Hematopoietic multipotent progenitor cell treated with erythropoietin and hydrocortisone succinate and interleukin-3 and kit ligand, for 8 days (in vitro differentiated cells): ENCODE results near the gene ILKAP.

Experiments
- DNase-seq: peaks from one replicate; pipeline ENCODE4 v3.0.0-alpha.2; 2015

Gene ILKAP

GRCh38 chr2:238163481-238164198 lies 39.9 kb downstream of the ILKAP start:
- no peak for DNase-seq

GRCh38 chr2:238162846-238163441 lies 40.6 kb downstream of the ILKAP start:
- DNase-seq = peak; percentile 47

GRCh38 chr2:238162251-238162845 lies 41.1 kb downstream of the ILKAP start:
- peak; percentile 59 for DNase-seq

- DNase-seq = no peak
Measured at GRCh38 chr2:238161291-238162051, 42.0 kb downstream of the ILKAP start.

GRCh38 chr2:238160206-238161129 lies 43.0 kb downstream of the ILKAP start:
- DNase-seq = peak; percentile 83

- peak; percentile 55 for DNase-seq
Measured at GRCh38 chr2:238159661-238160205, 43.8 kb downstream of the ILKAP start.

- DNase-seq = no peak
Measured at GRCh38 chr2:238159071-238159539, 44.4 kb downstream of the ILKAP start.

- peak; percentile 69 for DNase-seq
Measured at GRCh38 chr2:238158509-238159070, 44.9 kb downstream of the ILKAP start, which contains the start of gene ERFE. Gene ERFE (plus strand): TSS chr2:238158970. CDS start chr2:238159008, 38 bp downstream.

GRCh38 chr2:238158018-238158508 lies 45.4 kb downstream of the ILKAP start:
- no peak for DNase-seq

GRCh38 chr2:238157506-238158017 lies 45.9 kb downstream of the ILKAP start:
- DNase-seq = no peak

GRCh38 chr2:238155761-238156694 lies 47.5 kb downstream of the ILKAP start:
- no peak for DNase-seq

GRCh38 chr2:238155051-238155760 lies 48.3 kb downstream of the ILKAP start:
- DNase-seq = no peak

- DNase-seq = no peak
Measured at GRCh38 chr2:238154570-238154969, 48.9 kb downstream of the ILKAP start.

- no peak for DNase-seq
Measured at GRCh38 chr2:238152771-238153688, 50.5 kb downstream of the ILKAP start.

GRCh38 chr2:238151628-238152235 lies 51.8 kb downstream of the ILKAP start:
- DNase-seq = no peak

GRCh38 chr2:238151205-238151604 lies 52.3 kb downstream of the ILKAP start:
- DNase-seq = no peak

- no peak for DNase-seq
Measured at GRCh38 chr2:238150686-238151085, 52.8 kb downstream of the ILKAP start.
